Adrenal gland (tissue), 5 donors: ENCODE data around the gene SYT2.
"Not testable (repeated sequence)": the region's sequence is repeated elsewhere in the genome, so short reads cannot be mapped to it uniquely, and the experiment has no call there.

Source experiments
- POLR2A ChIP-seq, 2 donors: fragments of 450-650 bp; IDR thresholded peaks; one replicate each; pipeline ENCODE4 v1.6.1; 2017; ENCODE audit warnings: antibody characterized with exemption in 2 of 2, mild to moderate bottlenecking in 2 of 2, moderate library complexity in 1 of 2
- TF ChIP-seq, protein P1 (sequence below), 6 experiments: fragments of 450-650 bp in 4 of 6; fragments of 200-600 bp in 2 of 6; sonication (generic) in 1 of 6; IDR thresholded peaks; 1 replicate in 5 of 6; 2 replicates in 1 of 6; pipeline versions ENCODE4 v1.5.1 to v1.8.0; 2016 to 2021; ENCODE audit warnings: antibody characterized with exemption in 6 of 6, mild to moderate bottlenecking in 2 of 6, moderate library complexity in 1 of 6
- donor health status: DM: no; HTN: no; CAD: no.

DNA sequence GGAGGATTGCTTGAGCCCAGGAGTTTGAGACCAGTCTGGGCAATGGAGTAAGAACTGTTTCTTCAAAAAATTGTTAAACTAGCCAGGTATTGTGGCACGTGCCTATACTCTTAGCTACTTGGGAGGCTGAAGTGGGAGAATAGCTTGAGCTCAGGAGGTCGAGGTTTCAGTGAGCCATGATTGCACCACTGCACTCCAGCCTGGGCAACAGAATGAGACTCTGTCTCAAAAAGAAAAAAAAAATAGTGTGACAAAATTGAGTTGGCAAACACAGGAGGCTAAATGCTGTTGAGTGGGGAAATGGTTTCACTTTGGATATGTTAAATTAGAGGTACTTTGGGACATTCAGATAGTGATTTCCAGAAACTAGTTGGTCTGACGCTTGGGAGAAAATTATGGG, 163.9 kb downstream of the SYT2 start:
- TF ChIP-seq, protein P1, sequence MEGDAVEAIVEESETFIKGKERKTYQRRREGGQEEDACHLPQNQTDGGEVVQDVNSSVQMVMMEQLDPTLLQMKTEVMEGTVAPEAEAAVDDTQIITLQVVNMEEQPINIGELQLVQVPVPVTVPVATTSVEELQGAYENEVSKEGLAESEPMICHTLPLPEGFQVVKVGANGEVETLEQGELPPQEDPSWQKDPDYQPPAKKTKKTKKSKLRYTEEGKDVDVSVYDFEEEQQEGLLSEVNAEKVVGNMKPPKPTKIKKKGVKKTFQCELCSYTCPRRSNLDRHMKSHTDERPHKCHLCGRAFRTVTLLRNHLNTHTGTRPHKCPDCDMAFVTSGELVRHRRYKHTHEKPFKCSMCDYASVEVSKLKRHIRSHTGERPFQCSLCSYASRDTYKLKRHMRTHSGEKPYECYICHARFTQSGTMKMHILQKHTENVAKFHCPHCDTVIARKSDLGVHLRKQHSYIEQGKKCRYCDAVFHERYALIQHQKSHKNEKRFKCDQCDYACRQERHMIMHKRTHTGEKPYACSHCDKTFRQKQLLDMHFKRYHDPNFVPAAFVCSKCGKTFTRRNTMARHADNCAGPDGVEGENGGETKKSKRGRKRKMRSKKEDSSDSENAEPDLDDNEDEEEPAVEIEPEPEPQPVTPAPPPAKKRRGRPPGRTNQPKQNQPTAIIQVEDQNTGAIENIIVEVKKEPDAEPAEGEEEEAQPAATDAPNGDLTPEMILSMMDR (IDR thresholded peaks at IDR 0.05), result not testable (repeated sequence)
- not testable (repeated sequence) for TF ChIP-seq POLR2A (IDR thresholded peaks at IDR 0.05)
